Vagina (tissue), 2 donors: Measurements from ENCODE around the gene DNM2. TPM values are rescaled to one million over a fixed set of nuclear protein-coding genes. Genes with fewer than 3 reads are reported as not detected.

Source experiments
- DNase-seq, 2 donors: peaks; one replicate each; pipeline ENCODE4 v3.0.0-alpha.2; 2017; ENCODE audit errors: extremely low spot score in 2 of 2
- H3K27ac ChIP-seq: fragments of 200-600 bp; sonication (generic); one replicate; pipeline ENCODE4 v1.5.1; 2019
- H3K27me3 ChIP-seq: fragments of 200-600 bp; sonication (generic); one replicate; pipeline ENCODE4 v1.5.1; 2019
- H3K36me3 ChIP-seq, 2 donors: fragments of 200-600 bp; sonication (generic); one replicate each; pipeline ENCODE4 v1.5.1; 2017 to 2019
- H3K4me1 ChIP-seq: fragments of 200-600 bp; sonication (generic); one replicate; pipeline ENCODE4 v1.5.1; 2019
- H3K4me3 ChIP-seq, 2 donors: fragments of 200-600 bp; sonication (generic); 1 replicate in 1 of 2; 2 replicates in 1 of 2; pipeline ENCODE4 v1.5.1; 2016 to 2019
- H3K9me3 ChIP-seq: fragments of 200-600 bp; sonication (generic); one replicate; pipeline ENCODE4 v1.5.1; 2019
- CTCF ChIP-seq, 3 experiments: fragments of 450-650 bp in 2 of 3; fragments of 200-600 bp in 1 of 3; sonication (generic) in 1 of 3; IDR thresholded peaks; one replicate each; pipeline ENCODE4 v1.5.1; 2017 to 2019; ENCODE audit warnings: antibody characterized with exemption in 3 of 3, mild to moderate bottlenecking in 2 of 3, moderate library complexity in 2 of 3
- POLR2A ChIP-seq, 2 donors: fragments of 450-650 bp; IDR thresholded peaks; one replicate each; pipeline ENCODE4 v1.6.1; 2017; ENCODE audit warnings: antibody characterized with exemption in 2 of 2, mild to moderate bottlenecking in 2 of 2, moderate library complexity in 2 of 2
- POLR2AphosphoS5 ChIP-seq, 2 donors: sonication (generic); formaldehyde crosslinking; IDR thresholded peaks; one replicate each; pipeline ENCODE4 v1.9.0; 2017; ENCODE audit warnings: antibody characterized with exemption in 2 of 2, mild to moderate bottlenecking in 2 of 2, low read depth in 1 of 2; ENCODE audit not compliant: insufficient read depth in 1 of 2
- intact Hi-C: fragments of 100-400 bp; cut with DNase I; formaldehyde crosslinking; loops from one replicate; pipeline ENCODE4 v1.15.1; 2023
- total RNA-seq: library from RNA; depleted of rRNA; stranded (reverse); fragments of >200 nt; gene quantifications from one replicate; pipeline ENCODE4 v1.2.3, GENCODE V29; 2016

Gene DNM2
- total RNA-seq, 1 donor from 2014 or later, result 128 TPM

DNA sequence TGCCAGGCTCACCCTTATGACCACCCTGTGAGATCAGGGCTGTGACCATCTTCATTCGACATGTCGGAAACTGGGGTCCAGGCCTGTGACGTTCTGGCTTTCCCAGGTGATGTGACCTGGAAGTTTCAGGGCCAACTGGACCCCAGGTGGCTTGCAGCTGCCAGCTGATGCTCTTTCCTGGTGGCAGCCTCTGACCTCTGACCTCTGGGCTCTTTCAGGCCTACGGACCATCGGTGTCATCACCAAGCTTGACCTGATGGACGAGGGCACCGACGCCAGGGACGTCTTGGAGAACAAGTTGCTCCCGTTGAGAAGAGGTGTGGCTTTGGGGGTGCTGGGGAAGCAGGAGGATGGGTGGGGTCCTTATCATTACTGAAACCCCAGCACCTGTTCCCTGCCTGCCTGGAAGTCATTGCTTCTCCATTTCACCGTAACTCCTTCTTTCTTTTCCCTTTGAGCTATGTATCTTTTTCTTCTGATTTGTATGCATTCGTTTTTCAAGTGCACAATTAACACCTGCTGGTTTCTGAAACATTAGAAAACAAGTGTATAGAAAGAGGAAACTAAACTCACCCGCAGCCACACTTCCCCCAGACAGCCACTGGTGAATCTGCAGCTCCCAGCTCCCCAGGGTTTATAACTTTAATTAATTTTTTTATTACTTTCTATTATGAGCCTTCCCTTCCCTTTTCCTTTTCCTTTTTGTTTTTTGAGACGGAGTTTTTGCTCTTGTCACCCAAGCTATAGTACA is 59.2 kb downstream of the DNM2 start:
- H3K27me3 ChIP-seq, result no peaks in the 10 kb centered on the region
- H3K36me3 ChIP-seq, result peaks cover 0 to 75% of the 10 kb centered on the region in 2 donors
- intact Hi-C loops, result no loop called here
- no peak for DNase-seq
- no peak for TF ChIP-seq CTCF (IDR thresholded peaks at IDR 0.05)
- TF ChIP-seq POLR2AphosphoS5 (IDR thresholded peaks at IDR 0.05; ENCODE audit: insufficient read depth in 1 of 2, low read depth in 1 of 2), result no peak
- H3K4me3 ChIP-seq, result no peak overlapping the region
- H3K27ac ChIP-seq, result no peak overlapping the region
- no peaks in the 10 kb centered on the region for H3K9me3 ChIP-seq
- H3K4me1 ChIP-seq, result peaks cover 12% of the 10 kb centered on the region

GRCh38 chr19:10780368-10780767 is 62.5 kb downstream of the DNM2 start:
- Histone ChIP-seq H3K9me3 (no peaks in the 10 kb centered on the region), H3K4me3 (no peak overlapping the region), H3K36me3 (peaks cover 0 to 76% of the 10 kb centered on the region in 2 donors), H3K4me1 (peaks cover 12% of the 10 kb centered on the region), H3K27ac (peak overlapping the region; percentile 55), H3K27me3 (no peaks in the 10 kb centered on the region)
- DNase-seq, result no peak
- intact Hi-C loops, result no loop called here
- TF ChIP-seq POLR2AphosphoS5 (IDR thresholded peaks at IDR 0.05; ENCODE audit: insufficient read depth in 1 of 2, low read depth in 1 of 2) (peak in 1 of 2 donors; percentile 45), POLR2A (IDR thresholded peaks at IDR 0.05) (no peak)

DNA sequence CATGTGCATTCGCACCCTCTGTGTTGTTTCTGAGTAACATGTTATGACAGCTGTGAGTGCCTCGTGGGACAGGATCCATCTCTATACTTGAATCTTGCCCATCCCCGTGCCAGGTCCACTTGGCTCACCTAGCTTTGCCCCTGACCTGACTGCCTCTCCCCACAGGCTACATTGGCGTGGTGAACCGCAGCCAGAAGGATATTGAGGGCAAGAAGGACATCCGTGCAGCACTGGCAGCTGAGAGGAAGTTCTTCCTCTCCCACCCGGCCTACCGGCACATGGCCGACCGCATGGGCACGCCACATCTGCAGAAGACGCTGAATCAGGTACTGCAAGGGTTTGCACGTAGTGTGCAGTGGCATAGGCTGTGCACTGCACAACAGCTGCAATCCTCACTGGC is 64.9 kb downstream of the DNM2 start:
- Histone ChIP-seq H3K36me3 (peaks cover 0 to 73% of the 10 kb centered on the region in 2 donors), H3K4me1 (peaks cover 12% of the 10 kb centered on the region), H3K27ac (no peak overlapping the region), H3K4me3 (no peak overlapping the region), H3K27me3 (no peaks in the 10 kb centered on the region), H3K9me3 (no peaks in the 10 kb centered on the region)
- intact Hi-C loops, result no loop called here
- TF ChIP-seq CTCF (IDR thresholded peaks at IDR 0.05), result no peak
- no peak for TF ChIP-seq POLR2AphosphoS5 (IDR thresholded peaks at IDR 0.05; ENCODE audit: insufficient read depth in 1 of 2, low read depth in 1 of 2)
- no peak for TF ChIP-seq POLR2A (IDR thresholded peaks at IDR 0.05)
- no peak for DNase-seq

DNA sequence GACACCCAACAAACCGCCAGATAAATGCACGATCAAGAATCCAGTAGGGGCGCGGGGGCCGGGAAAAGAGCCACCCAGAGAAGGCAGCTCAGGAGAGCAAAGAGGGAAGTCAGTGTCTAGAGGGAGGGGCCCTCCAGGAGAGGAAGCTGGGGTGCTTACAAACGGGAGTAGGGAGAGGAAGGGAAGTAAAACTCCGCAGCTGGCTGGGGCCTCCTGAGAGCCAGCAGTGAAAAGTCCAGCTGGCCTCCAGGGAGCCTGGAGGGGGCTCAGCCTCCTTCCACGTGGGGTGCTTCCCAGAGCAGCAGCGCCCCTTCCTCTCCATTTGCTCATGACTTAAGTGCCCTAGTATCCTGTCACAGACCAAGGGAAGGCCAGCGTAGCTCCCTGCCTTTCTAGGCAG is 66.4 kb downstream of the DNM2 start:
- Histone ChIP-seq H3K4me1 (peaks cover 12% of the 10 kb centered on the region), H3K27me3 (no peaks in the 10 kb centered on the region), H3K4me3 (no peak overlapping the region), H3K27ac (no peak overlapping the region), H3K36me3 (peaks cover 0 to 74% of the 10 kb centered on the region in 2 donors), H3K9me3 (no peaks in the 10 kb centered on the region)
- intact Hi-C loops, result no loop called here
- DNase-seq, result no peak
- TF ChIP-seq POLR2A (IDR thresholded peaks at IDR 0.05), result no peak

DNA sequence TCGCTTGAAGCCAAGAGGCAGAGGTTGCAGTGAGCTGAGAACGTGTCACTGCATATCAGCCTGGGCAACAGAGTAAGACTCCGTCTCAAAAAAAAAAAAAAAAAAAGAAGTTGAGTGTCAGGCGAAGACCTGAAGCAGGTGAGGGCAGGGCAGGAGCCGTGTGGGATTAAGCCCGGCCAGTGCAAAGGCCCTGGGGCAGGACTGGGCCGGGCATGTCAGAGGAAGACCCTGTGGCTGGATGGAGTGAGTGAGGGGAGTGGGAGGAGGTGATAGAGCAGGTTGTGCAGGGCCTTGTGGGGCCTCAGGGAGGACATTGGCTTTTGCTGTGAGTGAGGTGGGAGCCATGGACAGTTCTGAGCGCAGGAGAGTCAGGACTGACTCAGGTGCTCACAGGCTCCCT is 70.3 kb downstream of the DNM2 start:
- Histone ChIP-seq H3K4me1 (no peaks in the 10 kb centered on the region), H3K27ac (no peak overlapping the region), H3K9me3 (no peaks in the 10 kb centered on the region), H3K27me3 (no peaks in the 10 kb centered on the region), H3K36me3 (peaks cover 0 to 90% of the 10 kb centered on the region in 2 donors), H3K4me3 (no peak overlapping the region)
- TF ChIP-seq POLR2A (IDR thresholded peaks at IDR 0.05) (no peak), CTCF (IDR thresholded peaks at IDR 0.05) (no peak), POLR2AphosphoS5 (IDR thresholded peaks at IDR 0.05; ENCODE audit: insufficient read depth in 1 of 2, low read depth in 1 of 2) (no peak)
- intact Hi-C loops, result no loop called here
- DNase-seq, result no peak

DNA sequence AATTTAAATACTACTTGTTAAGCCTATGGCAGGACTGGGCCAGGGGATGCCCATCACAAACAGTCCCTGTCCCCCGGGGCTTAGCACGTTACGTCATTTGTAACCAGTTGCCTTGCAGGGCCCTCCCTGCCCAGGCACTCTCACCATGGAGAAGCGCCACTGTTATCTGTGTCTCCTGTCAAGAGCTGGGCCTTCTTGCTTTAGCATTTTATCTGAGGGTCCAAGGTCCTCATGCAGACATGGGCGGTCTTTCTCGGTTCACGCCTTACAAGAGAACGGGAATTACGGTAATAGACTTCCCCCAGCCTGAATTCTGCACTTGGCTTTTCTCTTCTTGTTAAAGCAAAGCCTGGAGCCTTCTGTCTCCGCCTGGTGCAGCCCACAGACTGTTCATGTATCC is 72.0 kb downstream of the DNM2 start:
- intact Hi-C loops, result no loop called here
- H3K27me3 ChIP-seq, result no peaks in the 10 kb centered on the region
- no peaks in the 10 kb centered on the region for H3K9me3 ChIP-seq
- TF ChIP-seq CTCF (IDR thresholded peaks at IDR 0.05), result no peak
- no peak for TF ChIP-seq POLR2AphosphoS5 (IDR thresholded peaks at IDR 0.05; ENCODE audit: insufficient read depth in 1 of 2, low read depth in 1 of 2)
- no peak for TF ChIP-seq POLR2A (IDR thresholded peaks at IDR 0.05)
- no peak overlapping the region for H3K27ac ChIP-seq
- H3K4me1 ChIP-seq, result no peaks in the 10 kb centered on the region
- no peak overlapping the region for H3K4me3 ChIP-seq
- H3K36me3 ChIP-seq, result peaks cover 0 to 91% of the 10 kb centered on the region in 2 donors
- no peak for DNase-seq
